ENCODE measurements around the gene CLIP3. TPM values are rescaled to one million over a fixed set of nuclear protein-coding genes. Genes with fewer than 3 reads are reported as not detected.
A peak's percentile ranks its signal among the peaks of the same experiment; 100 is the strongest.

Gene CLIP3
- total RNA-seq, 1 donor: 13.4 TPM

GRCh38 chr19:35991731-35992450 is 40.8 kb downstream of the CLIP3 start:
- peak; percentile 75 for DNase-seq (ENCODE audit: insufficient read length, low spot score, missing footprints)
- no peak for TF ChIP-seq CTCF (IDR thresholded peaks at IDR 0.05; ENCODE audit: extremely low read depth, low read depth, low read length)

GRCh38 chr19:35990771-35991730 is 41.6 kb downstream of the CLIP3 start:
- H2AFZ ChIP-seq (ENCODE audit: low read length): no peak overlapping the region
- H3K9me3 ChIP-seq (ENCODE audit: low read depth, low read length): peaks cover 2% of the 10 kb centered on the region
- no peak overlapping the region for H3K4me2 ChIP-seq (ENCODE audit: insufficient read depth, low read length)
- H3K27me3 ChIP-seq (ENCODE audit: insufficient read depth, low read length): peaks cover 19% of the 10 kb centered on the region
- DNase-seq (ENCODE audit: insufficient read length, low spot score, missing footprints): peak; percentile 69
- H3K4me1 ChIP-seq (ENCODE audit: insufficient read depth, low read length): peaks cover 7% of the 10 kb centered on the region
- peaks cover 2% of the 10 kb centered on the region for H4K20me1 ChIP-seq (ENCODE audit: insufficient read depth, low read length)
- H3K79me2 ChIP-seq (ENCODE audit: insufficient read depth, low read length): peaks cover 11% of the 10 kb centered on the region
- no peaks in the 10 kb centered on the region for H3K36me3 ChIP-seq (ENCODE audit: insufficient read depth, low read length)
- no peak overlapping the region for H3K4me3 ChIP-seq (ENCODE audit: insufficient read depth, low read length)
- H3K27ac ChIP-seq (ENCODE audit: low read depth, low read length): no peak overlapping the region
- no peak for TF ChIP-seq CTCF (IDR thresholded peaks at IDR 0.05; ENCODE audit: extremely low read depth, low read depth, low read length)

More at GRCh38 chr19:35991731-35992450, 40.8 kb downstream of the CLIP3 start:
- Histone ChIP-seq H4K20me1 (ENCODE audit: insufficient read depth, low read length) (peaks cover 6% of the 10 kb centered on the region), H3K79me2 (ENCODE audit: insufficient read depth, low read length) (peaks cover 20% of the 10 kb centered on the region), H3K4me3 (ENCODE audit: insufficient read depth, low read length) (no peak overlapping the region), H3K27ac (ENCODE audit: low read depth, low read length) (no peak overlapping the region), H3K4me1 (ENCODE audit: insufficient read depth, low read length) (peaks cover 15% of the 10 kb centered on the region), H3K9me3 (ENCODE audit: low read depth, low read length) (peaks cover 2% of the 10 kb centered on the region), H3K27me3 (ENCODE audit: insufficient read depth, low read length) (peaks cover 11% of the 10 kb centered on the region), H2AFZ (ENCODE audit: low read length) (no peak overlapping the region), H3K4me2 (ENCODE audit: insufficient read depth, low read length) (no peak overlapping the region), H3K36me3 (ENCODE audit: insufficient read depth, low read length) (no peaks in the 10 kb centered on the region)

- H3K4me3 ChIP-seq (ENCODE audit: insufficient read depth, low read length): no peak overlapping the region
- no peaks in the 10 kb centered on the region for H3K36me3 ChIP-seq (ENCODE audit: insufficient read depth, low read length)
- H2AFZ ChIP-seq (ENCODE audit: low read length): no peak overlapping the region
- no peaks in the 10 kb centered on the region for H4K20me1 ChIP-seq (ENCODE audit: insufficient read depth, low read length)
- DNase-seq (ENCODE audit: insufficient read length, low spot score, missing footprints): no peak
- H3K27ac ChIP-seq (ENCODE audit: low read depth, low read length): no peak overlapping the region
- TF ChIP-seq CTCF (IDR thresholded peaks at IDR 0.05; ENCODE audit: extremely low read depth, low read depth, low read length): no peak
- peaks cover 3% of the 10 kb centered on the region for H3K4me1 ChIP-seq (ENCODE audit: insufficient read depth, low read length)
- H3K4me2 ChIP-seq (ENCODE audit: insufficient read depth, low read length): no peak overlapping the region
- peaks cover 2% of the 10 kb centered on the region for H3K79me2 ChIP-seq (ENCODE audit: insufficient read depth, low read length)
- H3K27me3 ChIP-seq (ENCODE audit: insufficient read depth, low read length): peaks cover 22% of the 10 kb centered on the region
- H3K9me3 ChIP-seq (ENCODE audit: low read depth, low read length): peaks cover 2% of the 10 kb centered on the region
Measured at GRCh38 chr19:35990156-35990555, 42.5 kb downstream of the CLIP3 start.

- Histone ChIP-seq H3K27ac (ENCODE audit: low read depth, low read length) (no peak overlapping the region), H4K20me1 (ENCODE audit: insufficient read depth, low read length) (no peaks in the 10 kb centered on the region), H3K4me1 (ENCODE audit: insufficient read depth, low read length) (no peaks in the 10 kb centered on the region), H3K36me3 (ENCODE audit: insufficient read depth, low read length) (no peaks in the 10 kb centered on the region), H3K9me3 (ENCODE audit: low read depth, low read length) (peaks cover 2% of the 10 kb centered on the region), H3K79me2 (ENCODE audit: insufficient read depth, low read length) (no peaks in the 10 kb centered on the region), H3K27me3 (ENCODE audit: insufficient read depth, low read length) (peaks cover 22% of the 10 kb centered on the region), H2AFZ (ENCODE audit: low read length) (no peak overlapping the region), H3K4me3 (ENCODE audit: insufficient read depth, low read length) (no peak overlapping the region), H3K4me2 (ENCODE audit: insufficient read depth, low read length) (no peak overlapping the region)
- TF ChIP-seq CTCF (IDR thresholded peaks at IDR 0.05; ENCODE audit: extremely low read depth, low read depth, low read length): no peak
- no peak for DNase-seq (ENCODE audit: insufficient read length, low spot score, missing footprints)
Measured at GRCh38 chr19:35988824-35989223, 43.8 kb downstream of the CLIP3 start.

Measured in osteoblast (primary cell).